ENCODE results near the gene BMP8A. TPM values are rescaled to one million over a fixed set of nuclear protein-coding genes. Genes with fewer than 3 reads are reported as not detected.
"Not testable (repeated sequence)": the region's sequence is repeated elsewhere in the genome, so short reads cannot be mapped to it uniquely, and the experiment has no call there.

Gene BMP8A
- total and polyA plus RNA-seq, 9 of the 15 experiments (the other 6 are each of a cell fraction or from before 2014, with no cell fraction given): 0.05 to 0.31 TPM; not detected in 7

DNA sequence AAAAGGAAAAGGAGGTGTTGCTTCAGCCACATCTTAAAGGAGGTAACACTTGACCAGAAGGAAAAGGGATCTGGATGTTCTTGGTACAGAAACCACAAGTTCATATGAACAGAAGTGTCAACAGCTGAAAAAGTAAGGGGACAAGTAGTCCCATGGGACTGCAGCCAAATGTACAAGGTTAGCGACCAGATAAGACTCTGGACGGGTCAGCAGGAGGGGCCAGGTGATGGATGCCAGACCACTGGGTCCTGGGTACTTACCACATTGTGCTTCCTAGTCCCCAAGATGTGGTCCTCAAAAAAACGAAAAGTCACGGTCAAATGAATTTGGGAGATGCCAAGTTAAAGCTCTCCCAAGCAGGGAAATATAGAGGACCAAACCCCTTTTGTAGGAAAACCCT, 16.6 kb upstream of the BMP8A start:
- intact Hi-C loops (cut with micrococcal nuclease): no loop called here
- ChIA-PET POLR2A (interaction anchor here (0.8 kb wide), 1 partner anchor 14 kb away, joined by 3 read pairs; no protein-coding TSS in a partner anchor), CTCF (ENCODE audit: low intra/inter-chr PET ratio) (no interaction called here)

DNA sequence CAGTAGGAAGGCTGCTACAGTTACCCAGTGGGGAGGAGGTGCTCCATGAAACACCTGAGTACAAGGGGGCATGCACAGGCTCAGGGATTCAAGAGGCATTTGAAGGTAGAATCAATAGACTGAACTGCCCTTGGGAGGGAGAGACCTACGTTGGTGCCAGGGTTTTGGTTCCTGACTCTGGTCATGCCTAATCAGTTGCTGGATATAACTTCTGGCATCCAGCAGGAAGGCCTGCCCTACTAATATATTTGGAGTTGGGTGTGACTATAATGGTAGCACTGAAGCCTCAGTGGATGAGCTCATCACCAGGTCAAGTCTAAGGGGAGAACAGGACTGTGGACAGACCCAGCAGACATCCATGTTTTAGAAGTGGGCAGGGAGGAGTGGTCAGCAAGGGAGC, 15.9 kb upstream of the BMP8A start:
- H3K4me3 ChIP-seq; H4K20me1 ChIP-seq (replicated peaks; ENCODE audit: control insufficient read depth, insufficient read depth, low read length); H3K4me1 ChIP-seq (replicated peaks in 1 of 2; ENCODE audit: control insufficient read depth in 2 of 2, insufficient read depth in 2 of 2, low read length in 2 of 2); H3K9me3 ChIP-seq (replicated peaks; ENCODE audit: control insufficient read depth, insufficient read depth, low read depth, low read length); BruUV-seq (replicated peaks); in situ Hi-C loops (cut with MboI); ATAC-seq; H3K27ac ChIP-seq (ENCODE audit: extremely low read depth, low read depth, low read length); H3K9me1 ChIP-seq (ENCODE audit: control insufficient read depth, insufficient read depth, low read length); H3K9ac ChIP-seq (ENCODE audit: insufficient read depth in 1 of 2, low read depth in 2 of 2, low read length in 2 of 2); H3K79me2 ChIP-seq (ENCODE audit: control insufficient read depth, insufficient read depth, low read length); CTCF ChIA-PET (ENCODE audit: low intra/inter-chr PET ratio); intact Hi-C loops (cut with micrococcal nuclease); H3K27me3 ChIP-seq (ENCODE audit: control insufficient read depth in 2 of 2, insufficient read depth in 2 of 2, low read length in 2 of 2); H2AFZ ChIP-seq (ENCODE audit: low read depth, low read length); DNase-seq (ENCODE audit: extremely low read depth in 1 of 4, low spot score in 3 of 4); H3K4me2 ChIP-seq (ENCODE audit: insufficient read depth, low read length): not testable (repeated sequence)
- FAIRE-seq: peak; percentile 6
- POLR2A ChIA-PET: interaction anchor here (0.6 to 1.2 kb wide), 3 partner anchors 14 to 316 kb away, joined by 3 to 4 read pairs (median 3); no protein-coding TSS in a partner anchor
- TF ChIP-seq ZNF134 (CRISPR knock-in tag; conservative IDR thresholded peaks at IDR 0.05): 0 out of 2 replicates have a peak, but pooled peaks have one; percentile 61
- peaks cover 56% of the 10 kb centered on the region for H3K36me3 ChIP-seq (ENCODE audit: control insufficient read depth, insufficient read depth, low read length)
- WGBS (ENCODE audit: insufficient coverage, low coverage, missing lambda C conversion rate): 82% methylated on average over 1 of the region's 1 CpG

More for the DNA sequence above, 16.6 kb upstream of the BMP8A start:
- DNase-seq (ENCODE audit: extremely low read depth in 1 of 4, low spot score in 3 of 4) (no peak), ATAC-seq (peak; percentile 43; the same call in 1 of the 3 replicates), FAIRE-seq (no peak)
- Histone ChIP-seq H4K20me1 (replicated peaks; ENCODE audit: control insufficient read depth, insufficient read depth, low read length) (no peaks in the 10 kb centered on the region), H3K4me1 (replicated peaks in 1 of 2; ENCODE audit: control insufficient read depth in 2 of 2, insufficient read depth in 2 of 2, low read length in 2 of 2) (no peaks in the 10 kb centered on the region), H3K9me3 (replicated peaks; ENCODE audit: control insufficient read depth, insufficient read depth, low read depth, low read length) (no peaks in the 10 kb centered on the region), H3K9me1 (ENCODE audit: control insufficient read depth, insufficient read depth, low read length) (no peaks in the 10 kb centered on the region), H3K27ac (ENCODE audit: extremely low read depth, low read depth, low read length) (no peak overlapping the region), H3K36me3 (ENCODE audit: control insufficient read depth, insufficient read depth, low read length) (peaks cover 57% of the 10 kb centered on the region), H3K9ac (ENCODE audit: insufficient read depth in 1 of 2, low read depth in 2 of 2, low read length in 2 of 2) (no peak overlapping the region), H2AFZ (ENCODE audit: low read depth, low read length) (no peak overlapping the region), H3K79me2 (ENCODE audit: control insufficient read depth, insufficient read depth, low read length) (no peaks in the 10 kb centered on the region), H3K4me2 (ENCODE audit: insufficient read depth, low read length) (no peak overlapping the region), H3K27me3 (ENCODE audit: control insufficient read depth in 2 of 2, insufficient read depth in 2 of 2, low read length in 2 of 2) (no peaks in the 10 kb centered on the region), H3K4me3 (no peak overlapping the region)
- no TSS peak for BruUV-seq (replicated peaks)
- TF ChIP-seq POLR2AphosphoS2 (IDR thresholded peaks at IDR 0.05; ENCODE audit: low read length) (0 out of 2 replicates have a peak, but pooled peaks have one; percentile 27), CHD1 (IDR thresholded peaks at IDR 0.05; ENCODE audit: low read length) (no peak)
- in situ Hi-C loops (cut with MboI): no loop called here
- WGBS (ENCODE audit: insufficient coverage, low coverage, missing lambda C conversion rate): 48% methylated on average over 4 of the region's 4 CpGs

All from K562 (cell line).